ENCODE measurements around the gene FBF1. TPM values are rescaled to one million over a fixed set of nuclear protein-coding genes. Genes with fewer than 3 reads are reported as not detected.
"Not testable (repeated sequence)": the region's sequence is repeated elsewhere in the genome, so short reads cannot be mapped to it uniquely, and the experiment has no call there.

Gene FBF1
- total RNA-seq, 2 experiments from 2014 or later = 23.4 to 24.5 TPM

DNA sequence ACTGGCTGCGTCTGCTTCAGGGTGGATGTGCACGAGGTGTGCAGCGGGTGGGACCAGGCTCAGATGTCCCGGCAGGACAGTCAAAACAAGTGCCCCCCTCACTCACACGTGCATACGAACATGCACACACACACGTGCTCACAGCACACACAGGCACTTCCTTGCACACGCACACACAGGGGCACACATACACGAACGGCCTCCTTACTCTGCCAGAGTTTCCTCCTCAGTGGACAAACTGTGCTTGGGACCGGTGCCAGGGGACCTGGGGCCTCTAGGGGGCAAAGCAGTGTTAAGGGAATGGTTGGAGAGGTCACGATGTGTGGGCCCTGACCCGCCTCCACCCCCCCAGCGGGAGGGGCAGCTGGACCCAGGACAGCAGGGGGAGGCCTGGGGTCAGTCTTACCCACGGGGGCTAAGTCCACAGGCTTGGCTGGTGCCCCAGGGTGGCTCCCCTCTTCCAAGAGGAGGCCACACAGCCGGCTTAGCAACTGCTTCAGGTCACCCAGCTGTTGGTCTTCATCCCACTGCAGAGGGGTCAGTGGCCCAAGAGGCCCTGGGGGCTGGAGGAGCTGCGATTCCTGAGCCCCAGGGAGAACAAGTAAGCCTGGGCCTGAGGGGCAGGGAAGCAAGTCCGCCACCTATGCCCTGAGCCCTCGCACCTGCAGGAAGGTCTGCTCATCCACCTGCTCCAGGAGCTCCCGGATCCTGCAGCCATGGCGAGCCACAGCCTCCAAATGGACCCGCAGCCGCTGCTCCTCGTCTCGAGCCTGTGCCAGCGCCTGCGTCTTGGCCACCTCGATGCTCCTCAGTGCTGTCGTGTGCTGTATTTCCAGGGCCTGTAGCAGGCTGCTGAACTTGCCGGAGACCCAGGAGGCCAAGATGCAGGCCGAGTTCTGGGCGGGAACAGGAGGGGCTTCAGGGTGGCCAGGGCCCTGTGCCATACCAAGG is 49.0 kb downstream of the FBF1 start:
- H3K9me3 Mint-ChIP-seq (ENCODE audit: insufficient read depth) = no peaks in the 10 kb centered on the region
- DNase-seq (no peak), ATAC-seq (no peak)
- no peak overlapping the region for H3K4me3 Mint-ChIP-seq
- H3K27ac Mint-ChIP-seq = no peak overlapping the region
- peaks cover 20% of the 10 kb centered on the region for H3K4me1 Mint-ChIP-seq (ENCODE audit: low read depth)
- POLR2A ChIA-PET = interaction anchor here (0.6 to 1.5 kb wide), 3 partner anchors 37 to 141 kb away, joined by 3 read pairs; partner anchors contain the start of gene WBP2
- H3K36me3 Mint-ChIP-seq (ENCODE audit: low read depth) = peaks cover 21% of the 10 kb centered on the region
- H3K27me3 Mint-ChIP-seq (ENCODE audit: low read depth) = no peaks in the 10 kb centered on the region
- CTCF ChIA-PET = no interaction called here

DNA sequence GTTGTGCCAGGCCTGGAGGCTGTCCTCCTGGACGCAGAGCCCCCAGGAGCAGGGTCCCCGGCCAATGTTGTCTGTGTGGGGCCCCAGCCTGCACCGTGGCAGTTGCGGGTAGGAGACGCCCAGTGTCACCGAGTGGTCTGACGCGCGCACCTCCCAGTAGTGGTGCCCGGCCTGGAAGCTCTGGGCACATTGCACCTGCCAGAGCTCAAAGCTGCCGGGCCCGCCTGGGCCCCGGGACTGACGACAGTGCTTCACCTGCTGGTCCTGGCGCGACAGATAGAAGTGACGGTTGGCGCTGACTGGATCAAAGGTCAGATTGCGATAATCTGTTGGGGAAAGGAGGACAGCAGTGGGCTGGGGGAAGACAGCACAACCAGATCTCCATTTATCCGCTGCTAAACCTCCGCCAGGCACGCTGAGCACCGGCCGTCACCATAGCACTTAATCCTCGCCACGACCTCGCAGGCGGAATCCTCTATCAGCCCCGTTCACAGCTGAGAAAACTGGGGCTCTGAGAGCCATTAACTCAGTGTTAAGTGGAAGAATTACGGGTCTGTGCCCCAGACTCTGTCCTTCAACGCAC is 49.7 kb downstream of the FBF1 start:
- peaks cover 21% of the 10 kb centered on the region for H3K36me3 Mint-ChIP-seq (ENCODE audit: low read depth)
- ChIA-PET CTCF (interaction anchor here (1.2 to 2.1 kb wide), 3 partner anchors 10 to 123 kb away, joined by 3 to 8 read pairs (median 7); no protein-coding TSS in a partner anchor), POLR2A (interaction anchor here (1.5 kb wide), 1 partner anchor 36 kb away, joined by 3 read pairs; the partner anchor contains the start of gene WBP2)
- H3K9me3 Mint-ChIP-seq (ENCODE audit: insufficient read depth) = no peaks in the 10 kb centered on the region
- H3K27me3 Mint-ChIP-seq (ENCODE audit: low read depth) = no peaks in the 10 kb centered on the region
- H3K4me1 Mint-ChIP-seq (ENCODE audit: low read depth) = peaks cover 20% of the 10 kb centered on the region
- no peak overlapping the region for H3K27ac Mint-ChIP-seq
- H3K4me3 Mint-ChIP-seq = no peak overlapping the region
- ATAC-seq (no peak), DNase-seq (no peak)

DNA sequence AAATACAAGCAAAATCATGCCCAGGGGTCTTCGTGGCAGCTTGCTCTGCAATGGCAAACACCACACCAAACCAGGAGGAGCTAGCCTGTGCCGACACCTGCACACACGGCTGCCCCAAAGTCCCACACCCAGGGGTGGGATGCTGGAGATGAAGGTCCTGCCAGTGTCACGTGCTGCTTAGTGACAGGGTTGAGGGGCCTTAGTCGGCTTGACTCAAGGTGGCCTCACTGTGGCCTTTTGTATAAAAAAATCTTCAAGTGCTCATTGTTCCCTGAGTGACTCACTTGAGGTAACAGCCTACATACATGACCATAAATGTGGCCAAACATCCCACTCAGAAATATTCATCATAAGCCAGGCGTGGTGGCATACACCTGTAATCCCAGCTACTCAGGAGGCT is 51.4 kb downstream of the FBF1 start:
- ChIA-PET POLR2A (interaction anchor here (0.9 kb wide), 1 partner anchor 9 kb away, joined by 3 read pairs; no protein-coding TSS in a partner anchor), CTCF (interaction anchor here (1.2 to 2.6 kb wide), 6 partner anchors 8 to 125 kb away, joined by 3 to 8 read pairs (median 7); no protein-coding TSS in a partner anchor)
- H3K36me3 Mint-ChIP-seq (ENCODE audit: low read depth) = peaks cover 14% of the 10 kb centered on the region
- H3K27ac Mint-ChIP-seq = no peak overlapping the region
- H3K9me3 Mint-ChIP-seq (ENCODE audit: insufficient read depth) = no peaks in the 10 kb centered on the region
- no peak overlapping the region for H3K4me3 Mint-ChIP-seq
- no peak for ATAC-seq
- H3K27me3 Mint-ChIP-seq (ENCODE audit: low read depth) = no peaks in the 10 kb centered on the region
- H3K4me1 Mint-ChIP-seq (ENCODE audit: low read depth) = peaks cover 10% of the 10 kb centered on the region
- no peak for DNase-seq

DNA sequence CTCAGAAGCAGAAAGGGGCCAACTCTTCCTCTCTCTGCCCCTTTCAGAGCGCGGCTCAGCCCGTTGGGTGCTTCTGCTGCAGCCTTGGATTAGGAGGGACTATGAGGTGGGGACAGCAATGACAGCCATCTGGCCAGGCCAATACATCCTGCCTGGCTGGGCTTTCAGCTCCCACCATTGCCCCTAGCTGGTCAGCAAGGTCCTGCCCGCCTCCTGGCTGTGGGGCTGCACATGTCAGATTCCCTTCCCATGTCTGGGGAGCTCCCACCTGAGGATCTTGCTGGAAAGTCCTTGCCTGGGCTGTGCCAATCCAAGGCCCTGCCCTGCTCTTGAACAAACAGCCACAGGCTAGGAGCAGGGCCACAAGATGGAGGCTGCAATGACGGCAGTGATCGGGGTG is 52.4 kb downstream of the FBF1 start:
- ChIA-PET CTCF (interaction anchor here (1.1 to 2.6 kb wide), 3 partner anchors 9 to 28 kb away, joined by 3 to 8 read pairs (median 7); no protein-coding TSS in a partner anchor), POLR2A (interaction anchor here (1.0 kb wide), 1 partner anchor 112 kb away, joined by 4 read pairs; no protein-coding TSS in a partner anchor)
- Mint-ChIP-seq H3K27me3 (ENCODE audit: low read depth) (no peaks in the 10 kb centered on the region), H3K36me3 (ENCODE audit: low read depth) (peaks cover 10% of the 10 kb centered on the region), H3K27ac (no peak overlapping the region), H3K4me1 (ENCODE audit: low read depth) (no peaks in the 10 kb centered on the region), H3K9me3 (ENCODE audit: insufficient read depth) (no peaks in the 10 kb centered on the region), H3K4me3 (no peak overlapping the region)
- DNase-seq (no peak), ATAC-seq (no peak)

- H3K27ac Mint-ChIP-seq; H3K9me3 Mint-ChIP-seq (ENCODE audit: insufficient read depth); H3K27me3 Mint-ChIP-seq (ENCODE audit: low read depth); DNase-seq; H3K4me3 Mint-ChIP-seq; H3K36me3 Mint-ChIP-seq (ENCODE audit: low read depth); POLR2A ChIA-PET; ATAC-seq: not testable (repeated sequence)
- peaks cover 14% of the 10 kb centered on the region for H3K4me1 Mint-ChIP-seq (ENCODE audit: low read depth)
- CTCF ChIA-PET = interaction anchor here (1.0 kb wide), 1 partner anchor 25 kb away, joined by 3 read pairs; no protein-coding TSS in a partner anchor
Measured at GRCh38 chr17:75885860-75886259, 55.0 kb downstream of the FBF1 start.

GRCh38 chr17:75885431-75885830 is 55.4 kb downstream of the FBF1 start:
- no peak for DNase-seq
- ATAC-seq = no peak
- Mint-ChIP-seq H3K27ac (no peak overlapping the region), H3K4me1 (ENCODE audit: low read depth) (peaks cover 14% of the 10 kb centered on the region), H3K4me3 (no peak overlapping the region), H3K9me3 (ENCODE audit: insufficient read depth) (no peaks in the 10 kb centered on the region), H3K36me3 (ENCODE audit: low read depth) (peaks cover 7% of the 10 kb centered on the region), H3K27me3 (ENCODE audit: low read depth) (peaks cover 4% of the 10 kb centered on the region)
- ChIA-PET CTCF (interaction anchor here (0.7 to 1.0 kb wide), 2 partner anchors 24 to 30 kb away, joined by 3 read pairs; partner anchors contain the start of gene WBP2), POLR2A (no interaction called here)

- Mint-ChIP-seq H3K9me3 (ENCODE audit: insufficient read depth) (no peaks in the 10 kb centered on the region), H3K4me1 (ENCODE audit: low read depth) (peaks cover 25% of the 10 kb centered on the region), H3K27me3 (ENCODE audit: low read depth) (peaks cover 8% of the 10 kb centered on the region), H3K4me3 (peak overlapping the region; percentile 12), H3K27ac (peak overlapping the region; percentile 60), H3K36me3 (ENCODE audit: low read depth) (peaks cover 6% of the 10 kb centered on the region)
- no peak for ATAC-seq
- ChIA-PET POLR2A (interaction anchor here (1.2 kb wide), 1 partner anchor 14 kb away, joined by 5 read pairs; no protein-coding TSS in a partner anchor), CTCF (interaction anchor here (0.6 to 14.5 kb wide), 4 partner anchors 8 to 124 kb away, joined by 3 to 307 read pairs (median 4); partner anchors contain the start of gene WBP2)
- DNase-seq = no peak
Measured at GRCh38 chr17:75881678-75882454, 59.0 kb downstream of the FBF1 start.

DNA sequence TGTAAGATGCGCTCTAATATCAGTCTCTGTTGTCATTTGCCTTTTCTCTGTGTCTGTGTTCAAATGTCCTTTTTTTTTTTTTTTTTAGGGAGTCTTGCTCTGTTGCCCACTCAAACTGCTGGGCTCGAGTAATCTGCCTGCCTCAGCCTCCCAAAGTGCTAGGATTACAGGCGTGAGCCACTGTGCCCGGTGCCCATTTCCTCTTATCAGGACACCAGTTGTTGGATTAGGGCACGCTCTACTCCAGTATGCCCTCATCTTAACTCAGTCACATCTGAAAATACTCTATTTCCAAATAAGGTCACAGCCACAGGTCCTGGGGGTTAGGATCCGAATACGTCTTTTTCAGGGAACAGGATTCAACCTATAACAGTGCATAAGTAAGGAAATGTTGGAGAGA is 60.6 kb downstream of the FBF1 start:
- Mint-ChIP-seq H3K4me3 (peak overlapping the region; percentile 18), H3K27me3 (ENCODE audit: low read depth) (peaks cover 8% of the 10 kb centered on the region), H3K36me3 (ENCODE audit: low read depth) (peaks cover 18% of the 10 kb centered on the region), H3K4me1 (ENCODE audit: low read depth) (peaks cover 41% of the 10 kb centered on the region), H3K9me3 (ENCODE audit: insufficient read depth) (no peaks in the 10 kb centered on the region), H3K27ac (no peak overlapping the region)
- ChIA-PET POLR2A (interaction anchor here (1.0 kb wide), 1 partner anchor 9 kb away, joined by 3 read pairs; no protein-coding TSS in a partner anchor), CTCF (interaction anchor here (5.7 to 14.5 kb wide), 2 partner anchors 16 to 21 kb away, joined by 80 to 307 read pairs; partner anchors contain the start of genes TRIM65 and WBP2)
- ATAC-seq = no peak
- DNase-seq = no peak

GRCh38 chr17:75878174-75878998 is 62.5 kb downstream of the FBF1 start, which contains the start of gene TRIM47:
Gene TRIM47 (minus strand): TSS chr17:75878581. CDS start chr17:75878548, 33 bp downstream.
- Mint-ChIP-seq H3K36me3 (ENCODE audit: low read depth) (peaks cover 26% of the 10 kb centered on the region), H3K27ac (peak within 1 kb of the TSS; percentile 92), H3K4me3 (peak within 1 kb of the TSS; percentile 91), H3K9me3 (ENCODE audit: insufficient read depth) (no peaks in the 10 kb centered on the region), H3K4me1 (ENCODE audit: low read depth) (peaks cover 51% of the 10 kb centered on the region), H3K27me3 (ENCODE audit: low read depth) (peaks cover 8% of the 10 kb centered on the region)
- DNase-seq (peak; percentile 64), ATAC-seq (peak; percentile 12)
- ChIA-PET CTCF (interaction anchor here (0.6 to 14.5 kb wide), 20 partner anchors 9 to 401 kb away, joined by 3 to 307 read pairs (median 4); partner anchors contain the start of genes GALK1, TRIM65 and WBP2), POLR2A (interaction anchor here (1.0 to 3.9 kb wide), 10 partner anchors 14 to 103 kb away, joined by 3 to 24 read pairs (median 4); partner anchors contain the start of gene WBP2)

GRCh38 chr17:75877752-75878173 is 63.1 kb downstream of the FBF1 start:
- peak overlapping the region; percentile 91 for H3K4me3 Mint-ChIP-seq
- peaks cover 54% of the 10 kb centered on the region for H3K4me1 Mint-ChIP-seq (ENCODE audit: low read depth)
- no peaks in the 10 kb centered on the region for H3K9me3 Mint-ChIP-seq (ENCODE audit: insufficient read depth)
- H3K36me3 Mint-ChIP-seq (ENCODE audit: low read depth) = peaks cover 26% of the 10 kb centered on the region
- peak overlapping the region; percentile 92 for H3K27ac Mint-ChIP-seq
- ChIA-PET POLR2A (interaction anchor here (0.7 to 3.9 kb wide), 12 partner anchors 13 to 102 kb away, joined by 3 to 24 read pairs (median 4); partner anchors contain the start of gene WBP2), CTCF (interaction anchor here (0.6 to 14.5 kb wide), 23 partner anchors 9 to 496 kb away, joined by 3 to 307 read pairs (median 4); partner anchors contain the start of genes GALK1, MRPL38, TRIM65 and WBP2)
- ATAC-seq = peak; percentile 77
- H3K27me3 Mint-ChIP-seq (ENCODE audit: low read depth) = peaks cover 8% of the 10 kb centered on the region
- DNase-seq = peak; percentile 82

Data from activated CD8-positive, alpha-beta T cell treated with anti-CD3 and anti-CD28 coated beads, Interleukin-2, amount 10 ng/mL, durations not matched to agents 7 days and 5 days (primary cell).